Measurements from ENCODE around the gene CFAP100. TPM values are rescaled to one million over a fixed set of nuclear protein-coding genes. Genes with fewer than 3 reads are reported as not detected.

The CFAP100 gene
- total RNA-seq, 4 donors from 2014 or later: 6.1 TPM; not detected in 3

DNA sequence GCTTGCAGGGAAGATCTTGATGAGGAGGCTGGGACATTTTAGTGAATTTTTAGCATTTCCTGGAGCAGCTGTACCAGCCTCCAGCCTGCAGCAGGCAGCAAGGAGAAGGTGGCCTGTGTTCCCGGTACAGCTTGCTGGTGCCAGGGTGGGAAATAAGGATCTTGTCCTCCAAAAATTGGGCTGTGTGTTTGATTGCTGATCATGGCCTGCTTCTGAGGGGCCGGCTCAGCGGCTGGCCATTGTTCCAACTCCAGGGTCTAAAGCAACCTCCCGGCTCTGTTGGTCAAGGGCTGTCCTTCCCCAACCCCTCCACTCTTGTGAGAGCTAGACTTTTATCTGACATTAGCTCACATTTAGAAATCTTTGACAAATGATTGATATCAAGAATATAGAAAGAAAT lies 5.0 kb downstream of the CFAP100 start:
- no peak overlapping the region for H3K27ac ChIP-seq
- TF ChIP-seq POLR2A (IDR thresholded peaks at IDR 0.05): no peak
- no peak for TF ChIP-seq EP300 (IDR thresholded peaks at IDR 0.05)
- TF ChIP-seq, protein P1, sequence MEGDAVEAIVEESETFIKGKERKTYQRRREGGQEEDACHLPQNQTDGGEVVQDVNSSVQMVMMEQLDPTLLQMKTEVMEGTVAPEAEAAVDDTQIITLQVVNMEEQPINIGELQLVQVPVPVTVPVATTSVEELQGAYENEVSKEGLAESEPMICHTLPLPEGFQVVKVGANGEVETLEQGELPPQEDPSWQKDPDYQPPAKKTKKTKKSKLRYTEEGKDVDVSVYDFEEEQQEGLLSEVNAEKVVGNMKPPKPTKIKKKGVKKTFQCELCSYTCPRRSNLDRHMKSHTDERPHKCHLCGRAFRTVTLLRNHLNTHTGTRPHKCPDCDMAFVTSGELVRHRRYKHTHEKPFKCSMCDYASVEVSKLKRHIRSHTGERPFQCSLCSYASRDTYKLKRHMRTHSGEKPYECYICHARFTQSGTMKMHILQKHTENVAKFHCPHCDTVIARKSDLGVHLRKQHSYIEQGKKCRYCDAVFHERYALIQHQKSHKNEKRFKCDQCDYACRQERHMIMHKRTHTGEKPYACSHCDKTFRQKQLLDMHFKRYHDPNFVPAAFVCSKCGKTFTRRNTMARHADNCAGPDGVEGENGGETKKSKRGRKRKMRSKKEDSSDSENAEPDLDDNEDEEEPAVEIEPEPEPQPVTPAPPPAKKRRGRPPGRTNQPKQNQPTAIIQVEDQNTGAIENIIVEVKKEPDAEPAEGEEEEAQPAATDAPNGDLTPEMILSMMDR (IDR thresholded peaks at IDR 0.05): no peak
- no peaks in the 10 kb centered on the region for H3K27me3 ChIP-seq
- H3K4me1 ChIP-seq: peaks cover 0 to 5% (median 2%) of the 10 kb centered on the region in 4 donors
- no peak overlapping the region for H3K4me3 ChIP-seq
- H3K36me3 ChIP-seq: no peaks in the 10 kb centered on the region
- DNase-seq (ENCODE audit: low spot score in 2 of 2): no peak
- WGBS, 2 donors: 77 to 89% methylated on average over 4 of the region's 4 CpGs
- H3K9me3 ChIP-seq: peaks cover 0 to 10% (median 0%) of the 10 kb centered on the region in 4 donors

DNA sequence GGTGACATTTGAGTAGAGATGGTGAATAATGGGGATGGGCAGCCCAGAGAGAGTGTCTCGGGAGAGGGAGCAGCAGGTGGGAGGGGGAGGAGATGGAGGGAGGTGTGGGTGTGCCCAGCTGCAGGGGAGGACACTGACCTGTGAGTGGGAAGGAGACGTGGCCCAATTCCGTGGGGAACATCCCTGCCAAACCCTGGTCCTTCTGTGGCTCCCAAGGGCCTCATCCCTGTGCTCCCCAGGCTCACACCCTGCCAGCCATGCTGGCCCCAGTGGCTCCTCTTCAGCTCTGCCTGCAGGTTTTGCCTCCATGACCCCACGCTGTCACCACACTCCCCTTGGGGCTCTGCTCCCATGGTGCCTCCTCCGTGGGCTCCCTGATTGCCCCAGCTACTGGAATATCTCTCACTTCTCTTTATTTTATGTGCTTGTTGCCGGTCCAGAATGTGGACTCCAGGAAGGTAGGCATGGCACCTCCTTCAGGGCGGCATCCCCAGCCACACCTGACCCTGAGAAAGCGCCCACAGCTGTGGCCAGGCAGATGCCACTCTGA lies 7.0 kb downstream of the CFAP100 start:
- Histone ChIP-seq H3K4me3 (no peak overlapping the region), H3K4me1 (no peaks in the 10 kb centered on the region), H3K27me3 (peaks cover 0 to 15% of the 10 kb centered on the region in 2 donors), H3K36me3 (no peaks in the 10 kb centered on the region), H3K27ac (no peak overlapping the region), H3K9me3 (peaks cover 0 to 10% (median 0%) of the 10 kb centered on the region in 4 donors)
- TF ChIP-seq EP300 (IDR thresholded peaks at IDR 0.05) (no peak), POLR2A (IDR thresholded peaks at IDR 0.05) (no peak)
- TF ChIP-seq, protein P1 (IDR thresholded peaks at IDR 0.05): no peak
- WGBS, 2 donors: 68 to 69% methylated on average over 7 to 8 of the region's 8 CpGs
- no peak for DNase-seq (ENCODE audit: low spot score in 2 of 2)

DNA sequence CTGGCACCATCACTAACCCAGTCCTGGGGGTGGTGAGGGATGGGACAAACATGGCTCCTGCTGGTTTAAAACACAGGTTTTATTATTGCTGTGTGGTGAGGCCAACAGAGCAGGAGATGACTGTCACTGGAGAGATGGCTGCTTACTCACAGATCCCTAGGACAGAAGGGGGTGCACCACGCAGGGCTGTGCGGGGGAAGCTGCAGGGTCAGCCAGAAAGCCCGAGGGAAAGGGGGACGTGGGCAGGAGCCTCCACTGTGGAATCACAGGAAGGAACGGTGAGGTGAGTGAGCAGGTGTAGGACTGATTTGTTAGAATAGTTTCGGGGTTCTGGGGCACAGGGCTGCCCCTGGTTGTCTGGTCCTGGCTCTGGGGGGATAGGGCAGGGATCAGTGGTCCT lies 7.5 kb downstream of the CFAP100 start:
- Histone ChIP-seq H3K4me1 (no peaks in the 10 kb centered on the region), H3K27me3 (peaks cover 0 to 20% of the 10 kb centered on the region in 2 donors), H3K9me3 (peaks cover 0 to 10% (median 0%) of the 10 kb centered on the region in 4 donors), H3K36me3 (no peaks in the 10 kb centered on the region), H3K27ac (no peak overlapping the region), H3K4me3 (no peak overlapping the region)
- TF ChIP-seq POLR2A (IDR thresholded peaks at IDR 0.05) (no peak), EP300 (IDR thresholded peaks at IDR 0.05) (no peak)
- TF ChIP-seq, protein P1 (IDR thresholded peaks at IDR 0.05): no peak
- 76 to 78% methylated on average over 6 of the region's 6 CpGs for WGBS, 2 donors
- DNase-seq (ENCODE audit: low spot score in 2 of 2): no peak

DNA sequence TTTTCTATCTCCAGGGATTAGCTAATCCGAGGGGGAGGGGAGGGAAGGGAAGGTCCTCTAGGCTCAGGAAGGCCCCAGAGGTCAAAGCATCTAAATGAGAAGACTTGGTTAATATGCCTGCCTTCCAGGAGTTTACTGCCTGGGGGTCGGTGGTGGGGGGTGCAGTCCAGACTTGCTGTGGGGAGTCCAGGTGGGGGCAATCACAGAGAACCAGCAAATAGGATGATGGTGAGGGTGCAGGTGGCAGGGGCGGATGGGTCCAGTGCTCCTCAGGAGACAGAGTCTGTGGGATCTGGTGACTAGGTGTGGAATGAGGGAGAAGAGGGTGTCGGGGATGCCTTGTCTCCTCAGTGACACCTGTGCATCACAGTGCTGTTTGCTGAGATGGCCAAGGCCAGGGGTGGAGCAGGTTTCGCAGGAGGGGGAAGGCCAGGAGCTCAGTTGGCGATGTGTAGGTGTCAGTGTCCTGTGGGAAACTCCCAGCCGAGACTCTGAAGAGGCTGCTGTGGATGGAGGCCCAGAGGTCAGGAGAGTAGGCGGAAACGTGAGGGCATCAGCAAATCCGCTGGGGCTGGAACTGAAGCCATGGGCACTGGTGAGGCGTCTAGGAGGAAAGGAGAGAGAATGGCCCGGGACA lies 8.1 kb downstream of the CFAP100 start:
- Histone ChIP-seq H3K27ac (no peak overlapping the region), H3K4me1 (no peaks in the 10 kb centered on the region), H3K27me3 (peaks cover 0 to 24% of the 10 kb centered on the region in 2 donors), H3K9me3 (peaks cover 0 to 10% (median 0%) of the 10 kb centered on the region in 4 donors), H3K4me3 (no peak overlapping the region), H3K36me3 (no peaks in the 10 kb centered on the region)
- no peak for TF ChIP-seq POLR2A (IDR thresholded peaks at IDR 0.05)
- TF ChIP-seq EP300 (IDR thresholded peaks at IDR 0.05): no peak
- TF ChIP-seq, protein P1 (IDR thresholded peaks at IDR 0.05): no peak
- no peak for DNase-seq (ENCODE audit: low spot score in 2 of 2)
- 73 to 81% methylated on average over 12 of the region's 12 CpGs for WGBS, 2 donors

Data from tibial nerve (tissue), 4 donors.